Mesendoderm (in vitro differentiated cells): ENCODE data around the gene MGAT5.

Experiments
- DNase-seq: peaks from one replicate; pipeline ENCODE4 v3.0.0; 2013
- H2AK5ac ChIP-seq: 2 replicates; pipeline ENCODE4 v1.6.1; 2013; ENCODE audit warnings: low read length, inconsistent platforms
- H2BK120ac ChIP-seq: 2 replicates; pipeline ENCODE4 v1.6.1; 2013; ENCODE audit warnings: low read depth, mild to moderate bottlenecking, low read length, moderate library complexity, mixed read lengths
- H2BK15ac ChIP-seq: replicated peaks from 2 replicates; pipeline ENCODE4 v1.6.1; 2013; ENCODE audit warnings: low read depth, mild to moderate bottlenecking, moderate library complexity
- H2BK5ac ChIP-seq: 2 replicates; pipeline ENCODE4 v1.6.1; 2013; ENCODE audit warnings: low read length, inconsistent platforms
- H3K18ac ChIP-seq: 2 replicates; pipeline ENCODE4 v1.6.1; 2013; ENCODE audit warnings: mild to moderate bottlenecking, low read length, mixed read lengths
- H3K23ac ChIP-seq: one replicate; pipeline ENCODE4 v1.6.1; 2013; ENCODE audit warnings: low read length
- H3K27ac ChIP-seq: 2 replicates; pipeline ENCODE4 v1.5.1; 2013; ENCODE audit warnings: low read depth, mild to moderate bottlenecking, inconsistent platforms, low read length, moderate library complexity
- H3K27me3 ChIP-seq: 2 replicates; pipeline ENCODE4 v1.6.1; 2013; ENCODE audit warnings: low read length, control low read depth, mild to moderate bottlenecking, inconsistent platforms; ENCODE audit not compliant: insufficient read depth, poor library complexity
- H3K36me3 ChIP-seq: 2 replicates; pipeline ENCODE4 v1.6.1; 2013; ENCODE audit warnings: low read length, inconsistent platforms; ENCODE audit not compliant: control insufficient read depth, insufficient read depth
- H3K4ac ChIP-seq: one replicate; pipeline ENCODE4 v1.6.1; 2013; ENCODE audit warnings: low read depth, mild to moderate bottlenecking, low read length, moderate library complexity
- H3K4me1 ChIP-seq: 2 replicates; pipeline ENCODE4 v1.6.1; 2013; ENCODE audit warnings: low read depth, low read length, inconsistent platforms; ENCODE audit not compliant: control insufficient read depth
- H3K4me2 ChIP-seq: 2 replicates; pipeline ENCODE4 v1.6.1; 2013; ENCODE audit warnings: low read length
- H3K4me3 ChIP-seq: 2 replicates; pipeline ENCODE4 v1.5.1; 2013; ENCODE audit warnings: mild to moderate bottlenecking, low read length
- H3K56ac ChIP-seq: one replicate; pipeline ENCODE4 v1.6.1; 2013; ENCODE audit warnings: low read length
- H3K79me1 ChIP-seq: 2 replicates; pipeline ENCODE4 v1.6.1; 2013; ENCODE audit warnings: low read length, inconsistent platforms
- H3K79me2 ChIP-seq: 2 replicates; pipeline ENCODE4 v1.6.1; 2013; ENCODE audit warnings: mild to moderate bottlenecking, low read length; ENCODE audit not compliant: control insufficient read depth, insufficient read depth
- H3K9ac ChIP-seq: 2 replicates; pipeline ENCODE4 v1.6.1; 2013; ENCODE audit warnings: low read length, inconsistent platforms
- H4K5ac ChIP-seq: one replicate; pipeline ENCODE4 v1.6.1; 2013; ENCODE audit warnings: low read length
- H4K8ac ChIP-seq: one replicate; pipeline ENCODE4 v1.6.1; 2013; ENCODE audit warnings: low read depth, mild to moderate bottlenecking, control low read depth, low read length, moderate library complexity
- WGBS: extraction: QIAGEN DNeasy Blood & Tissue Kit; methylation state at CpG from one replicate; pipeline ENCODE4 v1.1.7; 2013; ENCODE audit warnings: low lambda C conversion rate, missing lambda C conversion rate; ENCODE audit not compliant: insufficient coverage; ENCODE audit errors: extremely low coverage; 5-methylcytosine and 5-hydroxymethylcytosine counted together

The MGAT5 gene

GRCh38 chr2:134275058-134275862, 21.4 kb downstream of the MGAT5 start:
- WGBS = no CpG with 5 or more reads among the region's 7 CpGs

GRCh38 chr2:134276381-134277172, 22.7 kb downstream of the MGAT5 start:
- Histone ChIP-seq H3K27ac (no peak overlapping the region), H3K4me1 (no peaks in the 10 kb centered on the region), H2BK5ac (no peak overlapping the region), H3K18ac (no peak overlapping the region), H2BK15ac (no peak overlapping the region), H3K4me2 (no peak overlapping the region), H3K79me1 (peaks cover 1% of the 10 kb centered on the region), H4K5ac (no peak overlapping the region), H3K23ac (no peak overlapping the region), H2BK120ac (no peak overlapping the region), H3K56ac (no peak overlapping the region), H3K4me3 (no peak overlapping the region), H2AK5ac (no peak overlapping the region), H4K8ac (no peak overlapping the region), H3K79me2 (no peaks in the 10 kb centered on the region), H3K4ac (no peak overlapping the region), H3K9ac (no peak overlapping the region), H3K36me3 (no peaks in the 10 kb centered on the region), H3K27me3 (no peaks in the 10 kb centered on the region)
- no CpG with 5 or more reads among the region's 6 CpGs for WGBS
- DNase-seq = no peak

More at GRCh38 chr2:134275058-134275862, 21.4 kb downstream of the MGAT5 start:
- Histone ChIP-seq H3K4ac (no peak overlapping the region), H3K4me2 (no peak overlapping the region), H3K79me1 (peaks cover 1% of the 10 kb centered on the region), H2AK5ac (no peak overlapping the region), H3K4me3 (no peak overlapping the region), H3K36me3 (no peaks in the 10 kb centered on the region), H3K23ac (no peak overlapping the region), H3K4me1 (no peaks in the 10 kb centered on the region), H4K8ac (no peak overlapping the region), H3K9ac (no peak overlapping the region), H3K56ac (no peak overlapping the region), H3K27me3 (no peaks in the 10 kb centered on the region), H2BK120ac (no peak overlapping the region), H3K79me2 (no peaks in the 10 kb centered on the region), H3K18ac (no peak overlapping the region), H2BK5ac (no peak overlapping the region), H4K5ac (no peak overlapping the region), H2BK15ac (no peak overlapping the region), H3K27ac (no peak overlapping the region)
- no peak for DNase-seq

- no peak overlapping the region for H3K4me3 ChIP-seq
- H3K56ac ChIP-seq = no peak overlapping the region
- H3K23ac ChIP-seq = no peak overlapping the region
- no peak overlapping the region for H3K27ac ChIP-seq
- no peak overlapping the region for H3K4me2 ChIP-seq
- no peak overlapping the region for H4K8ac ChIP-seq
- peaks cover 1% of the 10 kb centered on the region for H3K79me1 ChIP-seq
- no peak overlapping the region for H3K18ac ChIP-seq
- H3K9ac ChIP-seq = no peak overlapping the region
- no peaks in the 10 kb centered on the region for H3K36me3 ChIP-seq
- H3K27me3 ChIP-seq = no peaks in the 10 kb centered on the region
- no peaks in the 10 kb centered on the region for H3K4me1 ChIP-seq
- no peak for DNase-seq
- no peak overlapping the region for H3K4ac ChIP-seq
- H4K5ac ChIP-seq = no peak overlapping the region
- WGBS = no CpG with 5 or more reads among the region's 4 CpGs
- H2BK15ac ChIP-seq = no peak overlapping the region
- H2AK5ac ChIP-seq = no peak overlapping the region
- H2BK5ac ChIP-seq = no peak overlapping the region
- H3K79me2 ChIP-seq = no peaks in the 10 kb centered on the region
- no peak overlapping the region for H2BK120ac ChIP-seq
These were observed 23.4 kb downstream of the MGAT5 start for GRCh38 chr2:134277223-134277622.

GRCh38 chr2:134278553-134278952, 24.7 kb downstream of the MGAT5 start:
- Histone ChIP-seq H3K9ac (no peak overlapping the region), H2BK120ac (no peak overlapping the region), H3K4me1 (no peaks in the 10 kb centered on the region), H3K4me3 (no peak overlapping the region), H3K23ac (no peak overlapping the region), H3K4ac (no peak overlapping the region), H3K27me3 (no peaks in the 10 kb centered on the region), H2AK5ac (no peak overlapping the region), H4K5ac (no peak overlapping the region), H3K79me1 (peaks cover 1% of the 10 kb centered on the region), H3K18ac (no peak overlapping the region), H2BK15ac (no peak overlapping the region), H3K79me2 (no peaks in the 10 kb centered on the region), H3K36me3 (no peaks in the 10 kb centered on the region), H4K8ac (no peak overlapping the region), H3K4me2 (no peak overlapping the region), H3K56ac (no peak overlapping the region), H2BK5ac (no peak overlapping the region), H3K27ac (no peak overlapping the region)
- no peak for DNase-seq
- WGBS = no CpG with 5 or more reads among the region's 1 CpG

- Histone ChIP-seq H3K79me1 (peaks cover 1% of the 10 kb centered on the region), H3K4me3 (no peak overlapping the region), H3K4ac (no peak overlapping the region), H3K23ac (no peak overlapping the region), H3K4me2 (no peak overlapping the region), H3K56ac (no peak overlapping the region), H4K8ac (no peak overlapping the region), H4K5ac (no peak overlapping the region), H3K4me1 (no peaks in the 10 kb centered on the region), H3K36me3 (no peaks in the 10 kb centered on the region), H2BK15ac (no peak overlapping the region), H2BK5ac (no peak overlapping the region), H3K27me3 (no peaks in the 10 kb centered on the region), H2AK5ac (no peak overlapping the region), H3K79me2 (no peaks in the 10 kb centered on the region), H3K9ac (no peak overlapping the region), H3K18ac (no peak overlapping the region), H3K27ac (no peak overlapping the region), H2BK120ac (no peak overlapping the region)
- no CpG with 5 or more reads among the region's 3 CpGs for WGBS
- DNase-seq = no peak
These were observed 25.5 kb downstream of the MGAT5 start for GRCh38 chr2:134279417-134279816.
